HUES64 (cell line): Measurements from ENCODE around the gene INHBE.

ENCODE experiments used
- H3K27ac ChIP-seq: 2 replicates; pipeline ENCODE4 v1.7.0; 2013; ENCODE audit warnings: low read depth, low read length, inconsistent platforms
- H3K27me3 ChIP-seq: 2 replicates; pipeline ENCODE4 v1.6.1; 2013; ENCODE audit warnings: mild to moderate bottlenecking, low read length; ENCODE audit not compliant: insufficient read depth
- H3K36me3 ChIP-seq: 2 replicates; pipeline ENCODE4 v1.6.1; 2013; ENCODE audit warnings: mild to moderate bottlenecking, low read length; ENCODE audit not compliant: insufficient read depth
- H3K4me1 ChIP-seq: 2 replicates; pipeline ENCODE4 v1.6.1; 2013; ENCODE audit warnings: mild to moderate bottlenecking, low read length, moderate library complexity; ENCODE audit not compliant: insufficient read depth
- H3K4me3 ChIP-seq: 2 replicates; pipeline ENCODE4 v1.5.1; 2013; ENCODE audit warnings: mild to moderate bottlenecking, low read length, moderate library complexity
- H3K9ac ChIP-seq: 2 replicates; pipeline ENCODE4 v1.6.1; 2013; ENCODE audit warnings: mild to moderate bottlenecking, low read depth, low read length
- H3K9me3 ChIP-seq: 2 replicates; pipeline ENCODE4 v1.6.1; 2013; ENCODE audit warnings: low read depth, low read length; ENCODE audit not compliant: insufficient read depth
- WGBS: fragments of 150-250, 120-280 bp; methylation state at CpG from one replicate; pipeline ENCODE4 v1.1.7; 2013; ENCODE audit warnings: missing lambda C conversion rate; 5-methylcytosine and 5-hydroxymethylcytosine counted together

Gene INHBE

DNA sequence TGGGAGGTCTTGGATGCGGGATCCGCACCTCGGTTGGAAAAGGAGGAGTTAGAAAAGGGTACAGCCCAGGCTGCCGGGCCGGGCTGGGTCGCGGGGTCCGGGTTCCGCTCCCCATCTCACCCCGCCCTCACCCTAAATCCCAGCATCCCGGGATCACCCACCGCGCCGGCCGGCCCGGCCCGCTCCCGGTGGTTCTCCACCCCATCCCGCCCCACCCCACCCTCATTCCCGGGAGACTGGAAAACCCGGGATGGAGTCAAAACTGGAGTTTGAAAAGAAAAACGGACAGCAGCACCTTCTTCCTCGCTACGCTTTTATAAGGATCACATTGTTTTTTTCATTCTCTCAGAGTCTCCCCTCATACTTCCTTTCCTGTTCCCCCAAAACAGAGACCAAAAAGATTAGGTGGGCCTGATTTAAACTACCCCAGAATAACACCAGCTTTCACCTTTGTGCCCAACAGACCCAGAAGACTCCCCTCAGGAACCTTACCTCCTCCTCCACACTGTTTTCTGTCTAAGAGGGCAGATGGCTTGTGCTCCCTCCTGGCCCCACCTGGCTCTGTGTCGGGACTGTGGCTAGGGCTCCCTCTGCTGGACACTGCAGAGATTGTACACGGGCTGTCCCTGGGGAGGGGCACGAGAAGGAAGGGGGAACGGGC, 7.3 kb downstream of the INHBE start:
- Histone ChIP-seq H3K9ac (peak overlapping the region; percentile 79), H3K36me3 (no peaks in the 10 kb centered on the region; the same call in 1 of the 2 replicates), H3K4me3 (peak overlapping the region; percentile 73), H3K27me3 (no peaks in the 10 kb centered on the region), H3K9me3 (no peaks in the 10 kb centered on the region), H3K27ac (peak overlapping the region; percentile 90), H3K4me1 (peaks cover 4% of the 10 kb centered on the region; the same call in 1 of the 2 replicates)
- under 1% methylated on average over 26 of the region's 28 CpGs for WGBS

GRCh38 chr12:57462912-57463253, 7.8 kb downstream of the INHBE start:
- Histone ChIP-seq H3K27ac (no peak overlapping the region), H3K27me3 (no peaks in the 10 kb centered on the region), H3K9me3 (no peaks in the 10 kb centered on the region), H3K36me3 (no peaks in the 10 kb centered on the region; the same call in 1 of the 2 replicates), H3K4me1 (peaks cover 4% of the 10 kb centered on the region; the same call in 1 of the 2 replicates), H3K4me3 (no peak overlapping the region; the same call in 1 of the 2 replicates), H3K9ac (no peak overlapping the region)
- WGBS: 41% methylated on average over 3 of the region's 5 CpGs

GRCh38 chr12:57464569-57464968, 9.5 kb downstream of the INHBE start:
- Histone ChIP-seq H3K4me3 (no peak overlapping the region), H3K9me3 (no peaks in the 10 kb centered on the region), H3K4me1 (no peaks in the 10 kb centered on the region), H3K27me3 (no peaks in the 10 kb centered on the region), H3K9ac (no peak overlapping the region), H3K36me3 (no peaks in the 10 kb centered on the region; the same call in 1 of the 2 replicates), H3K27ac (no peak overlapping the region)
- 94% methylated on average over 12 of the region's 12 CpGs for WGBS

GRCh38 chr12:57465030-57465746, 10.1 kb downstream of the INHBE start:
- H3K36me3 ChIP-seq: no peaks in the 10 kb centered on the region; the same call in 1 of the 2 replicates
- 89% methylated on average over 6 of the region's 6 CpGs for WGBS
- H3K27ac ChIP-seq: no peak overlapping the region
- no peaks in the 10 kb centered on the region for H3K27me3 ChIP-seq
- no peaks in the 10 kb centered on the region for H3K9me3 ChIP-seq
- H3K9ac ChIP-seq: no peak overlapping the region
- H3K4me3 ChIP-seq: no peak overlapping the region
- no peaks in the 10 kb centered on the region for H3K4me1 ChIP-seq

GRCh38 chr12:57465747-57466505, 10.8 kb downstream of the INHBE start:
- H3K27me3 ChIP-seq: no peaks in the 10 kb centered on the region
- no peak overlapping the region for H3K9ac ChIP-seq
- no peak overlapping the region for H3K27ac ChIP-seq
- no peaks in the 10 kb centered on the region; the same call in 1 of the 2 replicates for H3K36me3 ChIP-seq
- H3K9me3 ChIP-seq: no peaks in the 10 kb centered on the region
- no peak overlapping the region for H3K4me3 ChIP-seq
- WGBS: 93% methylated on average over 13 of the region's 14 CpGs
- no peaks in the 10 kb centered on the region for H3K4me1 ChIP-seq

DNA sequence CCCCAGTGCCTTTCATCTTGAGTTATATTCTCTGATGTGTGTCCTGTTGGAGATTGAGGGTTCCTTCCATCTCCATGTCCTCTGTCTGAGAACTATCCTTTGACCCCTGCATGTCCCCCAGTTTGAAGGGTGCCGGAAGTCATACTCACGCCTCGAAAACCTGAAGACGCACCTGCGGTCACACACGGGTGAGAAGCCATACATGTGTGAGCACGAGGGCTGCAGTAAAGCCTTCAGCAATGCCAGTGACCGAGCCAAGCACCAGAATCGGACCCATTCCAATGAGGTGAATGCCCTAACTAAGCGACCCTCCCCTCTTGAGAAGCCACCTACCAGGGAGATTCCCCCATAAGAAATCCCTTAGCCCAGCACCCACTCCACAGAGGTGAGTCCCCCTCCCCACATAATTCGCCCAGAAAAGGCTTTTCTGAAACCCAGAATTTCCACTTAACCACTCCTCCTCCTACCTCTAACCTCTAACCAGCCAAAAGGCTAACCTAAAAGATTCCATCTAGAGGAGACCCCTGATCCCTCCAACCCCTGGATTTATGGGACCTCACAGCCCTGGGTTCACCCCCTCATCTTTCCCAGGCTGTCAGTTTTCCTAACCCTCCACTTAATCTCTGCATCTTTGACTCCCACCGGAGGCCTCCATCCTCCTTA, 12.2 kb downstream of the INHBE start:
- Histone ChIP-seq H3K9me3 (no peaks in the 10 kb centered on the region), H3K4me3 (no peak overlapping the region), H3K9ac (no peak overlapping the region), H3K27me3 (peaks cover 5% of the 10 kb centered on the region), H3K27ac (no peak overlapping the region), H3K36me3 (no peaks in the 10 kb centered on the region; the same call in 1 of the 2 replicates), H3K4me1 (no peaks in the 10 kb centered on the region)
- WGBS: 91% methylated on average over 12 of the region's 12 CpGs

DNA sequence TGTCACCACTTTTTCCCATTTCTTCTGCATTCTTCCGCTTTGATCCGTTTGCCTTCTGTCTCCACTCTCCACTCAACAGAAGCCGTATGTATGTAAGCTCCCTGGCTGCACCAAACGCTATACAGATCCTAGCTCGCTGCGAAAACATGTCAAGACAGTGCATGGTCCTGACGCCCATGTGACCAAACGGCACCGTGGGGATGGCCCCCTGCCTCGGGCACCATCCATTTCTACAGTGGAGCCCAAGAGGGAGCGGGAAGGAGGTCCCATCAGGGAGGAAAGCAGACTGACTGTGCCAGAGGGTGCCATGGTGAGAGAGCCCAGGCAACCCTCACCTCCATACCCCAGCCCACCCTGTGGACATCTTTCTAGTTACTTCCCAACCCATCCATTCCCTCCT, 12.8 kb downstream of the INHBE start:
- H3K36me3 ChIP-seq: no peaks in the 10 kb centered on the region; the same call in 1 of the 2 replicates
- 90% methylated on average over 11 of the region's 11 CpGs for WGBS

DNA sequence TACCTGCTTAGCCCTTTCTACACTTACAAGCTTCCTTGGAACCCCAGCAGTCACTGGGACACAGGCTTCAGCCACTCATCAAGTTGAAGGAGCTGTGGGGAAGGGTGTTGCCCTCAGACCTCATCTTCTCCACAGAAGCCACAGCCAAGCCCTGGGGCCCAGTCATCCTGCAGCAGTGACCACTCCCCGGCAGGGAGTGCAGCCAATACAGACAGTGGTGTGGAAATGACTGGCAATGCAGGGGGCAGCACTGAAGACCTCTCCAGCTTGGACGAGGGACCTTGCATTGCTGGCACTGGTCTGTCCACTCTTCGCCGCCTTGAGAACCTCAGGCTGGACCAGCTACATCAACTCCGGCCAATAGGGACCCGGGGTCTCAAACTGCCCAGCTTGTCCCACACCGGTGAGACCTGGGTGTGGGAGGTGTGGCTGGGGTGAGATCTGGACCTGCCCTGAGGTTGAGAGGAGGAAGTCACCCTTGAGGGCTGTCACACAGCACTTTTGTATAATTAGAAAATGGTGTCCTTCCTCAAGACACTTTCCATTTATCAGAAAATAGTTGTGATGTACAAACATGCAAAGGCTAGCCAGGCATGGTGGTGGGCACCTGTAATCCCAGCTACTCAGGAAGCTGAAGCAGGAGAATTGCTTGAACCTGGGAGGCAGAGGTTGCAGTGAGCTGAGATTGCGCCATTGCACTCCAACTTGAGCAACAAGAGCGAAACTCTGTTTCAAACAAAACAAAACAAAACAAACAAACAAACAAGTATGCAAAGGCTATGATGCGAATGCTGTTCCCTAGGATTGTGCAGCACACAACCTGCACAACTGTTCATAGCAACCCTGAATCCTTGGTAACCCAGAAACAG, 14.4 kb downstream of the INHBE start:
- H3K36me3 ChIP-seq: no peaks in the 10 kb centered on the region; the same call in 1 of the 2 replicates

More for the DNA sequence above, 12.8 kb downstream of the INHBE start:
- peaks cover 10% of the 10 kb centered on the region for H3K27me3 ChIP-seq
- H3K4me1 ChIP-seq: no peaks in the 10 kb centered on the region
- H3K9ac ChIP-seq: no peak overlapping the region
- no peak overlapping the region for H3K4me3 ChIP-seq
- H3K27ac ChIP-seq: no peak overlapping the region
- no peaks in the 10 kb centered on the region for H3K9me3 ChIP-seq

GRCh38 chr12:57470286-57470969, 15.3 kb downstream of the INHBE start:
- Histone ChIP-seq H3K4me3 (no peak overlapping the region), H3K9me3 (no peaks in the 10 kb centered on the region), H3K27me3 (peaks cover 34% of the 10 kb centered on the region), H3K27ac (no peak overlapping the region), H3K36me3 (no peaks in the 10 kb centered on the region; the same call in 1 of the 2 replicates), H3K4me1 (peaks cover 5% of the 10 kb centered on the region), H3K9ac (no peak overlapping the region)
- WGBS: 94% methylated on average over 14 of the region's 14 CpGs

More for the DNA sequence above, 14.4 kb downstream of the INHBE start:
- Histone ChIP-seq H3K4me1 (no peaks in the 10 kb centered on the region), H3K27ac (no peak overlapping the region), H3K27me3 (peaks cover 25% of the 10 kb centered on the region), H3K4me3 (no peak overlapping the region), H3K9ac (no peak overlapping the region), H3K9me3 (no peaks in the 10 kb centered on the region)
- 93% methylated on average over 10 of the region's 10 CpGs for WGBS
